Measurements from ENCODE around the gene IPMK. TPM values are rescaled to one million over a fixed set of nuclear protein-coding genes. Genes with fewer than 3 reads are reported as not detected.
A peak's percentile ranks its signal among the peaks of the same experiment; 100 is the strongest.
"Not testable (repeated sequence)": the region's sequence is repeated elsewhere in the genome, so short reads cannot be mapped to it uniquely, and the experiment has no call there.

The IPMK gene
- total RNA-seq, 2 donors from 2014 or later, result 2.7 to 3.1 TPM

- ATAC-seq (peak; percentile 88 to 93), DNase-seq (peak; percentile 97)
- intact Hi-C loops (cut with DNase I), result loop anchor here in 1 of 2 donors (2.0 kb wide), 1 partner anchor 66 kb away; the partner anchor contains the start of gene UBE2D1
Observed at GRCh38 chr10:58268946-58269781, 1.5 kb upstream of the IPMK start, which contains the start of gene CISD1. TSS of gene CISD1 (plus strand) at chr10:58269162. CDS start at chr10:58269274, 112 bp downstream.

- intact Hi-C loops (cut with DNase I), result loop anchor here in 1 of 2 donors (2.0 kb wide), 1 partner anchor 66 kb away; the partner anchor contains the start of gene UBE2D1
Observed at GRCh38 chr10:58268454-58268945, 806 bp upstream of the IPMK start.

GRCh38 chr10:58266826-58267712, 625 bp downstream of the IPMK start:
- ATAC-seq (peak; percentile 7 to 10), DNase-seq (peak; percentile 40)
- intact Hi-C loops (cut with DNase I), result no loop called here

More at GRCh38 chr10:58268454-58268945, 806 bp upstream of the IPMK start:
- ATAC-seq (peak in 1 of 2 donors; percentile 1), DNase-seq (no peak)

GRCh38 chr10:58266003-58266825, 1.5 kb downstream of the IPMK start:
- intact Hi-C loops (cut with DNase I), result no loop called here
- no peak for ATAC-seq
- DNase-seq, result no peak

- DNase-seq (no peak), ATAC-seq (no peak)
- intact Hi-C loops (cut with DNase I), result no loop called here
Observed at GRCh38 chr10:58265249-58265648, 2.4 kb downstream of the IPMK start.

- ATAC-seq (no peak), DNase-seq (no peak)
- intact Hi-C loops (cut with DNase I), result no loop called here
Observed at GRCh38 chr10:58264780-58265179, 2.9 kb downstream of the IPMK start.

- ATAC-seq (no peak), DNase-seq (no peak)
- intact Hi-C loops (cut with DNase I), result no loop called here
Observed at GRCh38 chr10:58262766-58263165, 4.9 kb downstream of the IPMK start.

GRCh38 chr10:58260334-58260733, 7.4 kb downstream of the IPMK start:
- DNase-seq (no peak), ATAC-seq (no peak)
- intact Hi-C loops (cut with DNase I), result no loop called here

GRCh38 chr10:58258977-58259692, 8.6 kb downstream of the IPMK start:
- DNase-seq (no peak), ATAC-seq (no peak)
- intact Hi-C loops (cut with DNase I), result no loop called here

GRCh38 chr10:58256013-58256780, 11.5 kb downstream of the IPMK start:
- ATAC-seq; DNase-seq; intact Hi-C loops (cut with DNase I): not testable (repeated sequence)

- DNase-seq, result no peak
- no peak for ATAC-seq
- intact Hi-C loops (cut with DNase I), result no loop called here
Observed at GRCh38 chr10:58254644-58255043, 13.1 kb downstream of the IPMK start.

- ATAC-seq (no peak), DNase-seq (no peak)
- intact Hi-C loops (cut with DNase I), result no loop called here
Observed at GRCh38 chr10:58253184-58253583, 14.5 kb downstream of the IPMK start.

- ATAC-seq; intact Hi-C loops (cut with DNase I); DNase-seq: not testable (repeated sequence)
Observed at GRCh38 chr10:58244666-58245065, 23.0 kb downstream of the IPMK start.

GRCh38 chr10:58244242-58244641, 23.5 kb downstream of the IPMK start:
- DNase-seq, ATAC-seq: not testable (repeated sequence)

GRCh38 chr10:58243801-58244200, 23.9 kb downstream of the IPMK start:
- ATAC-seq; intact Hi-C loops (cut with DNase I); DNase-seq: not testable (repeated sequence)

More at GRCh38 chr10:58244242-58244641, 23.5 kb downstream of the IPMK start:
- intact Hi-C loops (cut with DNase I), result not testable (repeated sequence)

GRCh38 chr10:58243269-58243668, 24.4 kb downstream of the IPMK start:
- ATAC-seq, result no peak
- intact Hi-C loops (cut with DNase I), result no loop called here
- DNase-seq, result no peak

- no peak for ATAC-seq
- intact Hi-C loops (cut with DNase I), result no loop called here
Observed at GRCh38 chr10:58241346-58241745, 26.3 kb downstream of the IPMK start.

More at GRCh38 chr10:58241346-58241745, 26.3 kb downstream of the IPMK start:
- DNase-seq, result no peak
